K562 (cell line): Measurements from ENCODE around the gene PLCB1. TPM values are rescaled to one million over a fixed set of nuclear protein-coding genes. Genes with fewer than 3 reads are reported as not detected.

Source experiments
- ATAC-seq: fragments of 200-7000 bp; cut with Tn5 transposase; 3 replicates; pipeline ENCODE4 v1.9.1; 2020; ENCODE audit warnings: moderate library complexity
- BruUV-seq: library from RNA; stranded (reverse); fragments of 400-500 nt; replicated peaks from 2 replicates; lab custom pipeline; 2021; lab: Mats Ljungman, UMichigan
- CTCF ChIA-PET: fragments of 300-600 bp; formaldehyde crosslinking; extraction: SDS; loops from one replicate; lab custom pipeline; 2021; ENCODE audit warnings: low intra/inter-chr PET ratio; lab: Yijun Ruan, JAX
- POLR2A ChIA-PET: fragments of 300-600, 350-650 bp; sonication (Branson Sonifier 250); formaldehyde crosslinking; extraction: SDS; loops from one replicate; lab custom pipeline; 2021; ENCODE audit warnings: antibody characterized with exemption, inconsistent platforms; lab: Yijun Ruan, JAX
- DNase-seq, 4 experiments: peaks; one replicate each; pipeline versions ENCODE4 v3.0.0 to v3.0.0-alpha.2; 2011 to 2018; ENCODE audit warnings: low spot score in 3 of 4, mixed read lengths in 3 of 4; ENCODE audit errors: extremely low read depth in 1 of 4
- FAIRE-seq: peaks from 2 replicates; lab custom pipeline; 2011; peaks lifted over from hg19 to GRCh38; lab: Jason Lieb, UNC
- H2AFZ ChIP-seq: 2 replicates; pipeline ENCODE4 v1.6.0; 2011; ENCODE audit warnings: low read depth, low read length, control low read depth, inconsistent platforms
- H3K27ac ChIP-seq: fragments of 200-600 bp; 3 replicates; pipeline ENCODE4 v1.8.0; 2011; ENCODE audit warnings: low read depth, mild to moderate bottlenecking, control low read depth, inconsistent platforms, low read length, moderate library complexity, mixed read lengths; ENCODE audit errors: extremely low read depth
- H3K27me3 ChIP-seq, 2 experiments: fragments of 300-600 bp in 1 of 2; 2 replicates in 1 of 2; 3 replicates in 1 of 2; pipeline versions ENCODE4 v1.6.0 to v1.8.0; 2011; ENCODE audit warnings: inconsistent platforms in 2 of 2, low read length in 2 of 2, mild to moderate bottlenecking in 1 of 2, mixed read lengths in 1 of 2, moderate library complexity in 1 of 2; ENCODE audit not compliant: control insufficient read depth in 2 of 2, insufficient read depth in 2 of 2
- H3K36me3 ChIP-seq: fragments of 300-600 bp; 3 replicates; pipeline ENCODE4 v1.8.0; 2011; ENCODE audit warnings: mild to moderate bottlenecking, low read length, inconsistent platforms; ENCODE audit not compliant: control insufficient read depth, insufficient read depth
- H3K4me1 ChIP-seq, 2 experiments: fragments of 200-600 bp in 1 of 2; replicated peaks in 1 of 2; 2 replicates in 1 of 2; 3 replicates in 1 of 2; pipeline versions ENCODE4 v1.5.1 to v1.8.0; 2011; ENCODE audit warnings: inconsistent platforms in 2 of 2, low read length in 2 of 2, mild to moderate bottlenecking in 1 of 2, mixed read lengths in 1 of 2, moderate library complexity in 1 of 2; ENCODE audit not compliant: control insufficient read depth in 2 of 2, insufficient read depth in 2 of 2
- H3K4me2 ChIP-seq: 2 replicates; pipeline ENCODE4 v1.6.1; 2011; ENCODE audit warnings: low read length, control low read depth, inconsistent platforms, mixed read lengths; ENCODE audit not compliant: insufficient read depth
- H3K4me3 ChIP-seq: fragments of 200-600 bp; sonication (generic), shearing (Covaris generic); 2 replicates; pipeline ENCODE4 v1.5.1; 2016; ENCODE audit warnings: control low read depth, inconsistent platforms
- H3K79me2 ChIP-seq: fragments of 200-600 bp; 3 replicates; pipeline ENCODE4 v1.8.0; 2011; ENCODE audit warnings: low read length, inconsistent platforms; ENCODE audit not compliant: control insufficient read depth, insufficient read depth
- H3K9ac ChIP-seq, 2 experiments: 2 replicates each; pipeline versions ENCODE4 v1.6.0 to v1.6.1; 2011; ENCODE audit warnings: low read depth in 2 of 2, low read length in 2 of 2, control low read depth in 1 of 2, inconsistent platforms in 1 of 2, mild to moderate bottlenecking in 1 of 2, mixed read lengths in 1 of 2; ENCODE audit not compliant: insufficient read depth in 1 of 2
- H3K9me1 ChIP-seq: one replicate; pipeline ENCODE4 v1.6.0; 2011; ENCODE audit warnings: inconsistent platforms, mild to moderate bottlenecking, low read length, moderate library complexity; ENCODE audit not compliant: control insufficient read depth, insufficient read depth
- H3K9me3 ChIP-seq: replicated peaks from 2 replicates; pipeline ENCODE4 v1.5.1; 2011; ENCODE audit warnings: low read depth, low read length, inconsistent platforms; ENCODE audit not compliant: control insufficient read depth, insufficient read depth
- H4K20me1 ChIP-seq: replicated peaks from 2 replicates; pipeline ENCODE4 v1.6.1; 2011; ENCODE audit warnings: low read length, inconsistent platforms, mixed read lengths; ENCODE audit not compliant: control insufficient read depth, insufficient read depth
- GABPB2 ChIP-seq: fragments of 250-450 bp; sonication (Bioruptor Pico); conservative IDR thresholded peaks from 2 replicates; pipeline ENCODE4 v1.5.1; 2021; ENCODE audit warnings: mild to moderate bottlenecking
- GTF2A2 ChIP-seq: IDR thresholded peaks from 2 replicates; pipeline ENCODE4 v1.6.1; 2016; ENCODE audit warnings: mild to moderate bottlenecking, missing genetic modification characterization, missing compliant biosample characterization
- KLF16 ChIP-seq: IDR thresholded peaks from 2 replicates; pipeline ENCODE4 v1.6.1; 2016; ENCODE audit warnings: antibody characterized with exemption
- MXI1 ChIP-seq: IDR thresholded peaks from 2 replicates; pipeline ENCODE4 v1.6.1; 2011; ENCODE audit warnings: low read depth, mild to moderate bottlenecking, improper control_type of control experiment, low read length
- NR2C2 ChIP-seq, 2 experiments: fragments of 200-800 bp in 1 of 2; sonication (Bioruptor generic) in 1 of 2; sonication (generic) in 1 of 2; formaldehyde crosslinking in 1 of 2; IDR thresholded peaks; 2 replicates each; pipeline versions ENCODE4 v1.6.1 to v1.8.0; 2016 to 2022; ENCODE audit warnings: mild to moderate bottlenecking in 1 of 2, missing compliant biosample characterization in 1 of 2, missing genetic modification characterization in 1 of 2, missing genetic modification reagents in 1 of 2
- ZC3H11A ChIP-seq: IDR thresholded peaks from 2 replicates; pipeline ENCODE4 v1.6.1; 2012; ENCODE audit warnings: low read depth, low read length, improper control_type of control experiment
- ZNF174 ChIP-seq: fragments of 250-450 bp; sonication (Bioruptor Pico); IDR thresholded peaks from 2 replicates; pipeline ENCODE4 v1.4.0; 2020; ENCODE audit warnings: mild to moderate bottlenecking
- ZNF778 ChIP-seq: fragments of 450-650 bp; formaldehyde crosslinking; IDR thresholded peaks from 2 replicates; pipeline ENCODE4 v1.4.0; 2020; ENCODE audit warnings: mild to moderate bottlenecking, moderate library complexity
- in situ Hi-C: fragments of 300-500 bp; cut with MboI; formaldehyde crosslinking; loops from 4 replicates; pipeline ENCODE4 v1.15.0; 2018; ENCODE audit warnings: inconsistent platforms, mixed read lengths
- intact Hi-C: fragments of 100-400 bp; cut with micrococcal nuclease; formaldehyde crosslinking; loops from 2 replicates; pipeline ENCODE4 v1.14.2; 2022
- polyA plus RNA-seq, 8 experiments: library from polyadenylated mRNA; depleted of rRNA in 4 of 8; stranded (reverse) in 5 of 8; unstranded in 3 of 8; fragments of >200 nt; fragmentation: Nextera tagmentation in 2 of 8; fragmentation: Illumina TruSeq in 1 of 8; extraction: Ambion mirVana in 2 of 8; extraction: Trizol in 1 of 8; gene quantifications; 2 replicates each; pipeline versions ENCODE4 v1.2.1 to v1.2.3, GENCODE V29; 2011 to 2014; ENCODE audit warnings: inconsistent platforms in 1 of 8, missing spikeins in 1 of 8
- total RNA-seq, 7 experiments: library from RNA; depleted of rRNA in 6 of 7; stranded (reverse); fragments of >200 nt in 6 of 7; fragmentation: Illumina TruSeq in 2 of 7; extraction: Trizol in 2 of 7; gene quantifications; 2 replicates each; pipeline versions ENCODE4 v1.2.1 to v1.2.3, GENCODE V29; 2011 to 2021; ENCODE audit warnings: low replicate concordance in 1 of 7
- TF ChIP-seq, protein P1 (sequence below): fragments of 450-650 bp; IDR thresholded peaks from 2 replicates; pipeline ENCODE4 v1.6.1; 2016; ENCODE audit warnings: missing biosample characterization, missing genetic modification characterization
- TF ChIP-seq, protein P2 (sequence below): fragments of 450-650 bp; IDR thresholded peaks from 2 replicates; pipeline ENCODE4 v1.7.1; 2018; ENCODE audit warnings: mild to moderate bottlenecking, low read depth; ENCODE audit not compliant: partially characterized antibody
- TF ChIP-seq, protein P3 (sequence below): fragments of 450-650 bp; formaldehyde crosslinking; IDR thresholded peaks from 2 replicates; pipeline ENCODE4 v1.4.0; 2020; ENCODE audit warnings: mild to moderate bottlenecking
- TF ChIP-seq, protein P4 (sequence below), 2 experiments: fragments of 450-650 bp; conservative IDR thresholded peaks; 2 replicates each; pipeline ENCODE4 v1.6.1; 2017; ENCODE audit warnings: mild to moderate bottlenecking in 2 of 2, moderate library complexity in 2 of 2

The PLCB1 gene
- total and polyA plus RNA-seq, 9 of the 15 experiments (the other 6 are each of a cell fraction or from before 2014, with no cell fraction given), result 0.34 to 3.1 (median 1.3) TPM

DNA sequence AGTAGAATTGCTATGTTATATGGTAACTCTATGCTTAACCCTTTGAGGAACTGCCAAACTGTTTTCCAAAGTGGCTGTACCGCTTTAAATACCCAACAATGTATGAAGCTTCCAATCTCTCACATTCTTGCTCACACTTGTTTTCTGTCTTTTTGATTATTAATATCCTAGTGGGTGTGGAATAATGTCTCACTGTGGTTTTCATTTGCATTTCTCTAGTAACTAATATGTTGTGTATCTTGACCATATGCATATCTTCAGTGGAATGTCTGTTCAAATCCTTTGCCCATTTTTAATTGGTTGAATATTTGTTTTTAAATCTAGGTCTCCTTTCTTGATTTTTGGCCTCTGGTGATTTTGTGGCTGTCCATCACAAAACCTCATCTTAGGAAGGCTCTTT is 759.0 kb downstream of the PLCB1 start (continued):
- TF ChIP-seq, protein P1, sequence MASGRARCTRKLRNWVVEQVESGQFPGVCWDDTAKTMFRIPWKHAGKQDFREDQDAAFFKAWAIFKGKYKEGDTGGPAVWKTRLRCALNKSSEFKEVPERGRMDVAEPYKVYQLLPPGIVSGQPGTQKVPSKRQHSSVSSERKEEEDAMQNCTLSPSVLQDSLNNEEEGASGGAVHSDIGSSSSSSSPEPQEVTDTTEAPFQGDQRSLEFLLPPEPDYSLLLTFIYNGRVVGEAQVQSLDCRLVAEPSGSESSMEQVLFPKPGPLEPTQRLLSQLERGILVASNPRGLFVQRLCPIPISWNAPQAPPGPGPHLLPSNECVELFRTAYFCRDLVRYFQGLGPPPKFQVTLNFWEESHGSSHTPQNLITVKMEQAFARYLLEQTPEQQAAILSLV (tag), result no peak
- TF ChIP-seq ZNF778 (CRISPR knock-in tag), result no peak

DNA sequence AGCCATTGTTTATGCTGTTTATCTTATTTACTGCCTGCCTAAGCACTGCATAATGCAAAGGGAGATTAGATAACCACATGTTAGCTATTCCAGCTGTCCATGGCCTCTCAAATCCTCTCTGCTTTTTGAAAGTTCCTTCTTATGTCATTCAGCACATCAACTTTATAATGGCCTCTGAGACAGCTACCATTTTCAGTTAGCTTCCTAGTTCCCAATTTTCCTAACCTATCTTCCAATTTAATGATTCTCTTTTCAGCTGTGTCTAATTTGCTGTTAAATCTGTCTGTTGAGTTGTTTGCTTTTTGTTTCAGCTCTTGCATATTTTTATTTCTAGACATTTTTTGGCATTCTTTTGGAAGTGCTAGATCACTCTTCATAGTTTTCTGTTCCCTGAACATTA is 763.4 kb downstream of the PLCB1 start:
- no peaks in the 10 kb centered on the region for H3K36me3 ChIP-seq
- CTCF ChIA-PET, result no interaction called here
- TF ChIP-seq, protein P2, sequence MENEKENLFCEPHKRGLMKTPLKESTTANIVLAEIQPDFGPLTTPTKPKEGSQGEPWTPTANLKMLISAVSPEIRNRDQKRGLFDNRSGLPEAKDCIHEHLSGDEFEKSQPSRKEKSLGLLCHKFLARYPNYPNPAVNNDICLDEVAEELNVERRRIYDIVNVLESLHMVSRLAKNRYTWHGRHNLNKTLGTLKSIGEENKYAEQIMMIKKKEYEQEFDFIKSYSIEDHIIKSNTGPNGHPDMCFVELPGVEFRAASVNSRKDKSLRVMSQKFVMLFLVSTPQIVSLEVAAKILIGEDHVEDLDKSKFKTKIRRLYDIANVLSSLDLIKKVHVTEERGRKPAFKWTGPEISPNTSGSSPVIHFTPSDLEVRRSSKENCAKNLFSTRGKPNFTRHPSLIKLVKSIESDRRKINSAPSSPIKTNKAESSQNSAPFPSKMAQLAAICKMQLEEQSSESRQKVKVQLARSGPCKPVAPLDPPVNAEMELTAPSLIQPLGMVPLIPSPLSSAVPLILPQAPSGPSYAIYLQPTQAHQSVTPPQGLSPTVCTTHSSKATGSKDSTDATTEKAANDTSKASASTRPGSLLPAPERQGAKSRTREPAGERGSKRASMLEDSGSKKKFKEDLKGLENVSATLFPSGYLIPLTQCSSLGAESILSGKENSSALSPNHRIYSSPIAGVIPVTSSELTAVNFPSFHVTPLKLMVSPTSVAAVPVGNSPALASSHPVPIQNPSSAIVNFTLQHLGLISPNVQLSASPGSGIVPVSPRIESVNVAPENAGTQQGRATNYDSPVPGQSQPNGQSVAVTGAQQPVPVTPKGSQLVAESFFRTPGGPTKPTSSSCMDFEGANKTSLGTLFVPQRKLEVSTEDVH, result no peak
- TF ChIP-seq ZNF174 (CRISPR knock-in tag) (no peak), MXI1 (no peak), NR2C2 (CRISPR knock-in tag; IDR thresholded peaks at IDR 0.05) (no peak), NR2C2 (tag; IDR thresholded peaks at IDR 0.05) (no peak), KLF16 (no peak), GTF2A2 (tag) (no peak), GABPB2 (CRISPR knock-in tag) (no peak), ZC3H11A (no peak)
- TF ChIP-seq, protein P3, sequence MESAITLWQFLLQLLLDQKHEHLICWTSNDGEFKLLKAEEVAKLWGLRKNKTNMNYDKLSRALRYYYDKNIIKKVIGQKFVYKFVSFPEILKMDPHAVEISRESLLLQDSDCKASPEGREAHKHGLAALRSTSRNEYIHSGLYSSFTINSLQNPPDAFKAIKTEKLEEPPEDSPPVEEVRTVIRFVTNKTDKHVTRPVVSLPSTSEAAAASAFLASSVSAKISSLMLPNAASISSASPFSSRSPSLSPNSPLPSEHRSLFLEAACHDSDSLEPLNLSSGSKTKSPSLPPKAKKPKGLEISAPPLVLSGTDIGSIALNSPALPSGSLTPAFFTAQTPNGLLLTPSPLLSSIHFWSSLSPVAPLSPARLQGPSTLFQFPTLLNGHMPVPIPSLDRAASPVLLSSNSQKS (CRISPR knock-in tag), result no peak
- TF ChIP-seq, protein P4, sequence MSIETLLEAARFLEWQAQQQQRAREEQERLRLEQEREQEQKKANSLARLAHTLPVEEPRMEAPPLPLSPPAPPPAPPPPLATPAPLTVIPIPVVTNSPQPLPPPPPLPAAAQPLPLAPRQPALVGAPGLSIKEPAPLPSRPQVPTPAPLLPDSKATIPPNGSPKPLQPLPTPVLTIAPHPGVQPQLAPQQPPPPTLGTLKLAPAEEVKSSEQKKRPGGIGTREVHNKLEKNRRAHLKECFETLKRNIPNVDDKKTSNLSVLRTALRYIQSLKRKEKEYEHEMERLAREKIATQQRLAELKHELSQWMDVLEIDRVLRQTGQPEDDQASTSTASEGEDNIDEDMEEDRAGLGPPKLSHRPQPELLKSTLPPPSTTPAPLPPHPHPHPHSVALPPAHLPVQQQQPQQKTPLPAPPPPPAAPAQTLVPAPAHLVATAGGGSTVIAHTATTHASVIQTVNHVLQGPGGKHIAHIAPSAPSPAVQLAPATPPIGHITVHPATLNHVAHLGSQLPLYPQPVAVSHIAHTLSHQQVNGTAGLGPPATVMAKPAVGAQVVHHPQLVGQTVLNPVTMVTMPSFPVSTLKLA (conservative IDR thresholded peaks at IDR 0.05), result no peak
- TF ChIP-seq, all 486 proteins: peak for 0
- DNase-seq (no peak), FAIRE-seq (no peak), ATAC-seq (no peak)
- Histone ChIP-seq H3K4me1 (no peaks in the 10 kb centered on the region), H4K20me1 (no peaks in the 10 kb centered on the region), H3K4me2 (no peak overlapping the region), H3K9me1 (no peaks in the 10 kb centered on the region), H2AFZ (no peak overlapping the region), H3K79me2 (no peaks in the 10 kb centered on the region), H3K27ac (no peak overlapping the region), H3K9ac (no peak overlapping the region), H3K9me3 (no peaks in the 10 kb centered on the region), H3K27me3 (no peaks in the 10 kb centered on the region), H3K4me3 (no peak overlapping the region)
- POLR2A ChIA-PET, result no interaction called here
- intact Hi-C loops (no loop called here), in situ Hi-C loops (no loop called here)
- no TSS peak for BruUV-seq
